NCI-H82 treated with DMSO at 0.1 percent for 48 hours (cell line): Measurements from ENCODE around the gene NDRG3.
"Not testable (repeated sequence)": the region's sequence is repeated elsewhere in the genome, so short reads cannot be mapped to it uniquely, and the experiment has no call there.

ENCODE experiments used
- DNase-seq: peaks from one replicate; lab custom pipeline; 2025; ENCODE audit not compliant: unreplicated experiment; lab: John Stamatoyannopoulos, UW

Gene NDRG3

GRCh38 chr20:36611625-36612024, 134.3 kb downstream of the NDRG3 start:
- no peak for DNase-seq

GRCh38 chr20:36608388-36608728, 137.5 kb downstream of the NDRG3 start:
- DNase-seq: not testable (repeated sequence)

GRCh38 chr20:36607586-36608387, 138.1 kb downstream of the NDRG3 start:
- no peak for DNase-seq

GRCh38 chr20:36606158-36607066, 139.5 kb downstream of the NDRG3 start:
- no peak for DNase-seq

- peak; percentile 96 for DNase-seq
Observed at GRCh38 chr20:36605399-36606157, 140.3 kb downstream of the NDRG3 start, which contains the start of gene RAB5IF. RAB5IF (plus strand) TSS chr20:36605779; CDS start chr20:36605952, 173 bp downstream.

- no peak for DNase-seq
Observed at GRCh38 chr20:36604952-36605398, 140.9 kb downstream of the NDRG3 start.
